GM18499 (cell line): Measurements from ENCODE around the gene LAG3.

Source experiments
- ATAC-seq: cut with Tn5 transposase; IDR thresholded peaks from one replicate; pipeline ENCODE4 v1.9.1; 2021; ENCODE audit warnings: moderate number of reproducible peaks; ENCODE audit not compliant: insufficient read depth, unreplicated experiment

LAG3 gene

DNA sequence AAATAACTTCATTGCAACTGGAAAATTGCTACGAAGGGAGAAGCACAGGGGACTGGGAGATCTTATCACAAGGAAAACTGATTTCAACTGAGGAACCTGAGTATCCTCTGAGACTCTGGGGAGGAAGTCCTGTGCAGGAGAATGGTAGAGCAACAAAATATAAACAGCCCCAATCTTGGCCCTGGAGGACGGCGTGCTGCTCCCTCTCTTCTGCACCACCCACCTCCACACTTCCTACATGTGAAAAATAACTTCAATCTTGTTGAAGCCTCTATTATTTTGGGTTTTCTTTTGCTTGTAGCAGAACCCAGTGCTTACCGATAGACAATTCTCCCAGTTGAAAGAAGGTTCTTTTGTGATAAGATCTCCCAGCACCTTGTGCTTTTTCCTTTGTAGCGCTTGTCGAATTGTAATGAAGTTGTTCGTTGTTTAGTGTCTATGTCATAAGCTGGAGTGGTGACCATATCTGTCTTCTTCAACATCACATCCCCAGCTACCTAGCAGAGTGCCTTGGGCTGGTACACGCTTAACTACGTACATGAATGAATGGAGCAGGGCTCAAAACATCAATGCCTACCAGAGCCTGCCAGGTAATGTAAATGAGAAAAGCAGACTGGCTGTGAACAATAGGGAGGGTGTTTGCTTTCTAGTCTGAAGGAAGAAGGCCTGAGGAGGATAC lies 14.2 kb downstream of the LAG3 start:
- no peak for ATAC-seq

- no peak for ATAC-seq
Observed at GRCh38 chr12:6787309-6787708, 15.0 kb downstream of the LAG3 start.

DNA sequence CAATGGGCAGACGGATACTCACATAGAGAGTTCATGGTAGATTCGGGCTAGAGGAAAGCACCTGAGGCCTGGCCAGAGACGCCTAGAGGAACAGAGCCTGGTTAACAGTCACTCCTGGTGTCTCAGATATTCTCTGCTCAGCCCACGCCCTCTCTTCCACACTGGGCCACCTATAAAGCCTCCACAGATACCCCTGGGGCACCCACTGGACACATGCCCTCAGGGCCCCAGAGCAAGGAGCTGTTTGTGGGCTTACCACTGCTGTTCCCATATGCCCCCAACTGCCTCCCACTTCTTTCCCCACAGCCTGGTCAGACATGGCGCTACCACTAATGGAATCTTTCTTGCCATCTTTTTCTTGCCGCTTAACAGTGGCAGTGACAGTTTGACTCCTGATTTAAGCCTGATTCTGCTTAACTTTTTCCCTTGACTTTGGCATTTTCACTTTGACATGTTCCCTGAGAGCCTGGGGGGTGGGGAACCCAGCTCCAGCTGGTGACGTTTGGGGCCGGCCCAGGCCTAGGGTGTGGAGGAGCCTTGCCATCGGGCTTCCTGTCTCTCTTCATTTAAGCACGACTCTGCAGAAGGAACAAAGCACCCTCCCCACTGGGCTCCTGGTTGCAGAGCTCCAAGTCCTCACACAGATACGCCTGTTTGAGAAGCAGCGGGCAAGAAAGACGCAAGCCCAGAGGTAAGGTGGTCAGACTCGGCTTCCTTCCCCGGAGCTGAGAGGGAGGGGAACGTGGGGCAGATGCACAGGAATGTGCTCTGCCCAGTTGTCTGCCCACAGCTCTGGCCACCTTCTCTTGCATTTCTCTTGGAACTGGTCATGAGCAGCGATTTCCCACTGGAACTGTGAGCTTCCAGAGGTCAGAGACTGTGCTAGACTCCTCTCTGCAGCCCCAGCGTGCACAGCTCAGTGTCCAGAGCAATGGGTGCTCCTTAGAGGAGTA lies 16.9 kb downstream of the LAG3 start, which contains the start of gene CD4:
Gene CD4, plus strand, starts transcription at position 557 of the 953 bp plus-strand sequence. CDS start 10,611 bp downstream, outside the sequence.
- ATAC-seq = no peak

DNA sequence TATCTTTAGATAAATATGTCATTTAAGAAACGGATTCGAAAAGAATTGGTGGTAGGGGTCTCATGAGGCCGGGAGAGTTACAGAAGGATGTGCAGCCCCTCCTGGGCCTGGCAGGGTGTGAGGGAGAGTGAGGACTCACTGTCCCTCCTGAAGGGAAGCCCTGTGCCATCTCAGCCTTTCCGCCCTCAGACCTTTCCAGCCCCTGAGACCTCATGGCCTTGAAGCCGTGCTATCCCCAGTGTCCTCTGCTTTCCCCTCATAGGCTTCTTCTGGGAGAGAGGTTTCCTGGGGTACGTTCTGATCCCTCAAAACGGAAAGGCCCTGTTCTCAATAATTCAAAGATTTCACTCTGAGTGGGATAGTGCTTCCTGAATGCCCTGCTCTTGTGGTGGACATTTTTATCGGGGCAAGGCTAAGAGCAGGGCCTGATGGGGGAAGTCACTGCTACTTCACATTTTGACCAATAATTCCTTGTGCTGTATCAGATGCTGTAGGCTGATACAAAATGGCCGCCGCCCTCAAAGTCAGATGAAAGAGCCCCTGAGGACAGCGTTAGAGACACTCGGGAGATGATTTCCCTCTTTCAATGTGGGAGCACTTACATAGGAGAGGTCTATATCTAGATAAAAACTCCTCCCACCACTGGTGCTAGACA lies 18.3 kb downstream of the LAG3 start:
- ATAC-seq = no peak

DNA sequence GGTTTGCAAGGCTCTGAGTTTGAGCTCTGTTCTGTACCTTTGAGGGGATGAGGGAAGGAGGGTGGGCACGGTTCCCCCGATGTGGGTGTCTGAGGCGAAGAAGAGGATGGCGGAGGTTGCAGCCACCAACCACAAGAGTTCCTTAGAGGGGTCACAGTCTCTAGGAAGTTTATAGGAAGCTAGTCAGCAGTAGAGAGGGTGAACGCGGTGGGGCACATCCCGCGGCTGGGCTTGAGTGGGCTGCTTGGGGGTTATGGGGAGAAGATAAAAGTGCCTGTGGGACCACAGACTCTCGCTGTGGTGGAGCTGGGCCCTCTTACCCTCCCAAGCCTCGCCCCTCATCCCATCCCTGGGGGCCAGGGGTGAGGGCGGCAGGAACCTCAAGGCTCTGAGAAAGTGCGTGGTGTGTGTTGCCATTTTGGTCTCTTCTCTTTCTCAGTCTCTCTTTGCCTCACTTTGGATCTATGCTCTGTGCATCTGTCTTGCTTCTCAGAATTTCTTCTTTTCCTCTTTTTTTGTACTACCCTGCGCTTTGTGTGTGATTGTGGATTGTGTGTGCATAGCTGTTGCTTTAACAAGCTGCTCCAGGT lies 19.7 kb downstream of the LAG3 start:
- no peak for ATAC-seq

GRCh38 chr12:6792522-6793201 lies 20.3 kb downstream of the LAG3 start:
- ATAC-seq = no peak

DNA sequence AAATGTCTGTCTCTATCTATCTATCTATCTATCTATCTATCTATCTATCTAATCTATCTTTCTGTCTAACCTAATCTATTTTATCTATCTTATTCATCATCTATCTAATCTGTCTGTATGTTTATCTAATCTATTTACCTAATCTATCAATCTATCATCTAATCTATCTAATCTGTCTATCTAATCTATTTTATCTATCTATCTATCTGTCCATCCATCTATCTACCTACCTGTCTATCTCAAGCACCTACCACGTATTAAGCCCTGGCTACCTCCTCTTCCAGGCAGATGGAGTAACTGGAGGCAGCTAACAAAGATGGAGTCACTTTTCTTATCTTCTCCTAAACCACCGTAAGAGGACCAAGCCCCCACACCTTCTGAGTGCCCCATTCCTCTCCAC lies 22.8 kb downstream of the LAG3 start:
- no peak for ATAC-seq

GRCh38 chr12:6796576-6796975 lies 24.3 kb downstream of the LAG3 start:
- no peak for ATAC-seq

GRCh38 chr12:6799147-6799546 lies 26.8 kb downstream of the LAG3 start:
- no peak for ATAC-seq

DNA sequence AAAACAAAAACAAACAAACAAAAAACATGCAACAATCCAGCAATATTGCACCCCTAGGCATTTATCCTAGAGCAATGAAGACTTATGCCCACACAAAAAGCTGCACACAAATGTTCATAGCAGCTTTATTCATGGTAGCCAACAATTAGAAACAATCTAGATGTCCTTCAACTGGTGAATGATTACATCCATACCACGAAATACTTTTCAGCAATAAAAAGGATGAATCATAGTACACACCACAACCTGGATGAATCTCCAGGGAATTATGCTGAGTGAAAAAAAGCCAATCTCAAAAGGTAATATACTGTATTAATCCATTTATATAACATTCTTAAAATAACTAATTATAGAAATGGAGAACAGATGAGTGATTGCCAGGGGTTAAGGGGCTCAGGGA lies 34.9 kb downstream of the LAG3 start:
- no peak for ATAC-seq

- ATAC-seq = no peak
Observed at GRCh38 chr12:6809056-6809455, 36.7 kb downstream of the LAG3 start.

GRCh38 chr12:6810758-6811157 lies 38.4 kb downstream of the LAG3 start:
- no peak for ATAC-seq

DNA sequence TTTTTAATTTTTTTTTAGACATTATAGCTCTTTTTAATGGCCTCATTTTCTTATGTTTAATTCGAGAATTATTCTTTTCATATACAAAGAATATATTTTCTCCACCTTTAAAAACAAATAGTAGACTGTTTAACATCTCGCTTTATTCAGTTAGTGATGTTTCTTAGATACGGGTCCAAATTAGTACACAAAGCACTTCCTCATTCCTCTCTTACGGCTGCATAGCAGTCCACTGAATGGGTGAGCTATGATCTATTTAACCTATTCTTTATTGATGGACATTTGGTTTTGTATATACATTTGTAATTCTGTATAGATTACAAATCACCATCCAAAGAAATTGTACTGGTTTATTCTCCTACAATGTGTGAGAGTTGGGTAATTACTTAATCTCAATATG lies 41.0 kb downstream of the LAG3 start:
- ATAC-seq = no peak

DNA sequence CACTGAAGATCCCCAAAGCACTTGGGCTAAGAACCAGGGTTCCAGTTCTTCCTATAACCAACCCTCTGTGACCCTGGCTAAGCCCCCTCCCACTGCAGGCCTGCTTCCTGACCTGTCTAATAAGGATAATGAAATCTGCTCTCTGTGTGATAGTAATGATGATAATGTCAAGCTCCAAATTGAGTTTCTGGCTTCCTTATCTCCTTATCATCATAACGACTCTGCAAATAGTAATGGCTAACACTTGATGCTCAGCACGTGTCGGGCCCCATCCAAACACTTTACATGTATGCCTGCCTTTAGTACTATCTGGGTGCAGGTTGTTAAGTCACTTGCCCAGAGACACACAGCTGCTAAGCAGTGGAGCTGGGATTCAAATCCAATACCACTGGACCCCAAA lies 44.3 kb downstream of the LAG3 start:
- ATAC-seq = no peak

DNA sequence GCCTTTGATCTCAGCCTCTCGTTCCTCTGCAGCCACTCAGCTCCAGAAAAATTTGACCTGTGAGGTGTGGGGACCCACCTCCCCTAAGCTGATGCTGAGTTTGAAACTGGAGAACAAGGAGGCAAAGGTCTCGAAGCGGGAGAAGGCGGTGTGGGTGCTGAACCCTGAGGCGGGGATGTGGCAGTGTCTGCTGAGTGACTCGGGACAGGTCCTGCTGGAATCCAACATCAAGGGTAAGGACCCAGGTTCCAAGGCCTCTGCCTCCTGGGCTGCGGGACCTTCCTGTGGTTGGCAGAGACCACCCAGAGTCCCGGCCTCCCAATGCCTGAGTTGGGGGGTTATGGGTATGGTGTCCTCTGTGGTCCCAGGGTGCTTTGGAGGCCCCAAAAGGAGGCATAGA lies 44.8 kb downstream of the LAG3 start:
- ATAC-seq = no peak

GRCh38 chr12:6817662-6818157 lies 45.4 kb downstream of the LAG3 start:
- ATAC-seq = no peak

GRCh38 chr12:6818222-6818621 lies 45.9 kb downstream of the LAG3 start:
- ATAC-seq = no peak

- no peak for ATAC-seq
Observed at GRCh38 chr12:6818645-6819044, 46.3 kb downstream of the LAG3 start.

- no peak for ATAC-seq
Observed at GRCh38 chr12:6819106-6820030, 47.0 kb downstream of the LAG3 start.
